ENCODE measurements around the gene FBH1. TPM values are rescaled to one million over a fixed set of nuclear protein-coding genes. Genes with fewer than 3 reads are reported as not detected.

FBH1 gene
- total RNA-seq, 2 experiments from 2014 or later, result 62.6 to 64.4 TPM

GRCh38 chr10:5976512-5977470, 86.7 kb downstream of the FBH1 start:
- H3K9me3 Mint-ChIP-seq (ENCODE audit: insufficient read depth), result no peaks in the 10 kb centered on the region
- peak; percentile 28 for ATAC-seq
- ChIA-PET POLR2A (interaction anchor here (0.7 to 3.4 kb wide), 25 partner anchors 11 to 617 kb away, joined by 3 to 18 read pairs (median 4); partner anchors contain the start of genes ANKRD16, FBH1 and GDI2), CTCF (interaction anchor here (0.7 to 3.8 kb wide), 15 partner anchors 11 to 237 kb away, joined by 3 to 22 read pairs (median 4); partner anchors contain the start of genes ANKRD16, FBH1 and GDI2)
- peaks cover 16% of the 10 kb centered on the region for H3K36me3 Mint-ChIP-seq (ENCODE audit: low read depth)
- peaks cover 3% of the 10 kb centered on the region for H3K27me3 Mint-ChIP-seq (ENCODE audit: low read depth)
- H3K4me1 Mint-ChIP-seq (ENCODE audit: low read depth), result peaks cover 30% of the 10 kb centered on the region
- peak; percentile 68 for DNase-seq
- peak overlapping the region; percentile 98 for H3K27ac Mint-ChIP-seq
- H3K4me3 Mint-ChIP-seq, result peak overlapping the region; percentile 97

DNA sequence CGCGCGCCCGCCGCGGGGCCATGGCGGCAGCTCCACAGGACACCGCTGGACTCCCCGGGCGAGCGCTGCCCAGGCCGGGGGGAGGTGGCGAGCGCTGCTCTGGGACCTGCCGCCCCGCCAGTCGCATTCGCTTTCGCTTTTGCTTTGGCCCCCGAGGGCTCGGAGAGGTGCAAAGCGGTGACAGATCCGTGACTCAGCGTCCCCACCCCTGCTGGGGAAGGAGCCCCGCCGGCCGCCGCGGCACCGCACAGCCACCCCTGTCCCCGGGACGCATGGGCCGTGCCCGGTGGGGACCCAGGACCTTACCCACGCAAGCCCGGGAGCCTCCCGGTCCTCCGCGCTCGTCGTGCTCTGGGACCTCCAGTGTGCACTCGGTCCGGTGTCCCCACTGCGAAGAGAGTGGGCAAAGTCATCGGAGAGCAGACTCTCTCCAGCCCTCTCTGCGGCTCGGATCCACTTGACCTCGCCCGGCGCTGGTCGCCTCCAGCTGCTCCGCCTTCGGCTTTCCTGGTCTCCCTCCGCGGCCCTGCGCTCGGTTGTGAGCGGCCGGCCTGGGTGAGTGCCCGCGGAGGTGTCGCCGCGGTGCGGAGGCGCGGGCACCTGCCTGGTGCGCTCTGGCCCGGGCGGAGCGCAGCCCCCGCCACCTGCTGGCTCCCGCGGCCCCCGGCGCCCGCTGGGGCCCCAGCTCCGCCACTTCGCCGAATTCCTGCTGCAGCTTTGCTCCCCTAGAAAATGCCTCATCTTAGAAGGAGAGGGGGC, 87.6 kb downstream of the FBH1 start, which contains the start of gene IL15RA:
Gene IL15RA, minus strand, starts transcription at position 73 of the 759 bp plus-strand sequence. Its CDS starts 51 bp downstream, at position 22.
- Mint-ChIP-seq H3K27ac (peak within 1 kb of the TSS; percentile 98), H3K27me3 (ENCODE audit: low read depth) (peaks cover 5% of the 10 kb centered on the region), H3K36me3 (ENCODE audit: low read depth) (peaks cover 16% of the 10 kb centered on the region), H3K9me3 (ENCODE audit: insufficient read depth) (no peaks in the 10 kb centered on the region), H3K4me1 (ENCODE audit: low read depth) (peaks cover 26% of the 10 kb centered on the region), H3K4me3 (peak within 1 kb of the TSS; percentile 97)
- POLR2A ChIA-PET, result interaction anchor here (0.8 to 3.4 kb wide), 15 partner anchors 10 to 293 kb away, joined by 3 to 18 read pairs (median 6); partner anchors contain the start of genes ANKRD16, FBH1 and GDI2
- ATAC-seq (peak; percentile 87), DNase-seq (peak; percentile 93)
- CTCF ChIA-PET, result interaction anchor here (1.2 to 3.8 kb wide), 10 partner anchors 11 to 238 kb away, joined by 3 to 22 read pairs (median 7); partner anchors contain the start of genes ANKRD16 and FBH1

- POLR2A ChIA-PET, result interaction anchor here (1.5 to 3.4 kb wide), 6 partner anchors 9 to 285 kb away, joined by 4 to 11 read pairs (median 6); partner anchors contain the start of genes ANKRD16, FBH1 and GDI2
- Mint-ChIP-seq H3K4me1 (ENCODE audit: low read depth) (peaks cover 22% of the 10 kb centered on the region), H3K27me3 (ENCODE audit: low read depth) (peaks cover 5% of the 10 kb centered on the region), H3K9me3 (ENCODE audit: insufficient read depth) (no peaks in the 10 kb centered on the region), H3K27ac (peak overlapping the region; percentile 93), H3K36me3 (ENCODE audit: low read depth) (peaks cover 15% of the 10 kb centered on the region), H3K4me3 (peak overlapping the region; percentile 97)
- DNase-seq (no peak), ATAC-seq (no peak)
- CTCF ChIA-PET, result interaction anchor here (1.3 to 3.8 kb wide), 4 partner anchors 10 to 109 kb away, joined by 3 to 22 read pairs (median 8); no protein-coding TSS in a partner anchor
These were observed 88.1 kb downstream of the FBH1 start for GRCh38 chr10:5978230-5978489.

DNA sequence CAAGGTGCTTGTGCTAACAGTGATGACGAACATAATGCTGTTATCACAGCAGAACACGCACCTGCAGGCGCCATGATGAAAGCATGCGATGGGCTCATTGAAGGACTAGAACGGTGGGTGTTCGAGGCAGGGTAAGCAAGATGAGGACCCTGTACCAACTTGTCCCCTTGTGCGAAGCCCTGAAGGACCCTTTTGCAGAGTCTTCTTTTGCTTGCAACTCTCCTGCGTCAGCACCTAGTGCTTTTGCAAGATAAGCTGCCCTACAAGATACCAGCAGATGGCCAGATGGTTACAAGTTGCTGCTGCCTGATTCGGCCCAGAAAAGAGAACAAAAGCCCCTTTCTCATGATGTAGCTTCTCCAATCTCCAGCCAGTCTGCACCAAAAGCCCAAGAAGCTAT, 91.5 kb downstream of the FBH1 start:
- CTCF ChIA-PET, result interaction anchor here (0.8 to 1.3 kb wide), 3 partner anchors 32 to 105 kb away, joined by 3 to 7 read pairs (median 3); no protein-coding TSS in a partner anchor
- H3K9me3 Mint-ChIP-seq (ENCODE audit: insufficient read depth), result no peaks in the 10 kb centered on the region
- POLR2A ChIA-PET, result interaction anchor here (0.6 kb wide), 1 partner anchor 32 kb away, joined by 3 read pairs; no protein-coding TSS in a partner anchor
- peaks cover 13% of the 10 kb centered on the region for H3K27me3 Mint-ChIP-seq (ENCODE audit: low read depth)
- H3K36me3 Mint-ChIP-seq (ENCODE audit: low read depth), result peaks cover under 1% of the 10 kb centered on the region
- no peak overlapping the region for H3K27ac Mint-ChIP-seq
- H3K4me3 Mint-ChIP-seq, result no peak overlapping the region
- ATAC-seq (no peak), DNase-seq (no peak)
- peaks cover 6% of the 10 kb centered on the region for H3K4me1 Mint-ChIP-seq (ENCODE audit: low read depth)

GRCh38 chr10:5983774-5984173, 93.7 kb downstream of the FBH1 start:
- H3K27me3 Mint-ChIP-seq (ENCODE audit: low read depth), result peaks cover 15% of the 10 kb centered on the region
- no peaks in the 10 kb centered on the region for H3K36me3 Mint-ChIP-seq (ENCODE audit: low read depth)
- H3K4me3 Mint-ChIP-seq, result no peak overlapping the region
- POLR2A ChIA-PET, result no interaction called here
- CTCF ChIA-PET, result no interaction called here
- no peaks in the 10 kb centered on the region for H3K9me3 Mint-ChIP-seq (ENCODE audit: insufficient read depth)
- H3K27ac Mint-ChIP-seq, result no peak overlapping the region
- DNase-seq (no peak), ATAC-seq (no peak)
- peaks cover 17% of the 10 kb centered on the region for H3K4me1 Mint-ChIP-seq (ENCODE audit: low read depth)

DNA sequence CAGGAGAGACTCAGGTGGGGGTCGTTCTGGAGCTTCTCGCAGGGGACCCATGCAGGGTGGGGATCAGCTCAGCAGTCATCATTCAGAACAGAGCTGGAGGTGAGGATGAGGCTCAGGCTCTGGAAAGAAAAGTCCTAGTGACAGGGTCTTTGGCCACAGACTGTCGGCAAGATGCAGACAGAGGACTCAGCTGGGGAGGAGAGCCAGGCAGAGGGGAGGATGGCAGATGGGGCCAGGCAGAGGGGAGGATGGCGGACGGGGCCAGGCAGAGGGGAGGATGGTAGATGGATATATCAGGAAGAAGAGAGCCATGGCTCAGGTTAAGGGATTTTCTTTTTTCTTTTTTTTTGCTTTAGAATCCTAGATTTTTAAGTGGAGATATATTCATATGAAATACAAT, 95.0 kb downstream of the FBH1 start:
- ChIA-PET CTCF (no interaction called here), POLR2A (no interaction called here)
- Mint-ChIP-seq H3K36me3 (ENCODE audit: low read depth) (no peaks in the 10 kb centered on the region), H3K27ac (no peak overlapping the region), H3K27me3 (ENCODE audit: low read depth) (peaks cover 15% of the 10 kb centered on the region), H3K9me3 (ENCODE audit: insufficient read depth) (no peaks in the 10 kb centered on the region), H3K4me3 (no peak overlapping the region), H3K4me1 (ENCODE audit: low read depth) (peaks cover 14% of the 10 kb centered on the region)
- no peak for DNase-seq
- ATAC-seq, result no peak

Other genes starting within 250 kb of the FBH1 start
- 1 to 10 TPM; 4.4 to 5.6 TPM for gene ASB13, start 223.6 kb upstream of the FBH1 start, total RNA-seq
- gene TASOR2, start 205.4 kb upstream of the FBH1 start, total RNA-seq, result 10 to 100 TPM; 44.5 to 54.3 TPM
- gene GDI2, start 76.8 kb upstream of the FBH1 start, total RNA-seq, result 100 to 1,000 TPM; 237 to 243 TPM
- gene ANKRD16, start 350 bp upstream of the FBH1 start, total RNA-seq, result 1 to 10 TPM; 5.2 to 5.7 TPM
- gene IL15RA, start 87.3 kb downstream of the FBH1 start, total RNA-seq, result 10 to 100 TPM; 17.2 to 18.1 TPM
- gene IL2RA, start 172.1 kb downstream of the FBH1 start, total RNA-seq, result 100 to 1,000 TPM; 174 to 177 TPM
- 100 to 1,000 TPM; 213 to 217 TPM for gene RBM17, start 198.8 kb downstream of the FBH1 start, total RNA-seq

Data from activated CD8-positive, alpha-beta T cell treated with anti-CD3 and anti-CD28 coated beads, Interleukin-2, amount 10 ng/mL, durations not matched to agents 7 days and 5 days (primary cell).